Thoracic aorta (tissue), 2 donors: ENCODE data around the gene MN1. TPM values are rescaled to one million over a fixed set of nuclear protein-coding genes. Genes with fewer than 3 reads are reported as not detected.
A peak's percentile ranks its signal among the peaks of the same experiment; 100 is the strongest.

Experiments used
- ATAC-seq: fragments of 150-250 bp; one replicate; pipeline ENCODE4 v1.8.0; 2017; ENCODE audit warnings: low read depth; ENCODE audit not compliant: insufficient number of reproducible peaks, low FRiP score
- DNase-seq: peaks from one replicate; pipeline ENCODE4 v3.0.0-alpha.2; 2020; ENCODE audit warnings: low spot score
- H3K27ac ChIP-seq, 2 donors: fragments of 200-600 bp; sonication (generic); 1 replicate in 1 of 2; 2 replicates in 1 of 2; pipeline ENCODE4 v1.5.1; 2016; ENCODE audit warnings: mild to moderate bottlenecking in 2 of 2, moderate library complexity in 2 of 2
- H3K27me3 ChIP-seq: fragments of 200-600 bp; sonication (generic); replicated peaks from 2 replicates; pipeline ENCODE4 v1.6.0; 2016; ENCODE audit warnings: mild to moderate bottlenecking; ENCODE audit not compliant: insufficient read depth
- H3K36me3 ChIP-seq: fragments of 200-600 bp; sonication (generic); one replicate; pipeline ENCODE4 v1.5.1; 2016
- H3K4me1 ChIP-seq, 2 donors: fragments of 200-600 bp; sonication (generic); 1 replicate in 1 of 2; 2 replicates in 1 of 2; pipeline versions ENCODE4 v1.5.1 to v1.6.0; 2016; ENCODE audit warnings: low read depth in 2 of 2, mild to moderate bottlenecking in 1 of 2; ENCODE audit not compliant: control insufficient read depth in 1 of 2
- H3K4me3 ChIP-seq: fragments of 200-600 bp; sonication (generic); 2 replicates; pipeline ENCODE4 v1.5.1; 2016; ENCODE audit warnings: mild to moderate bottlenecking
- H3K9me3 ChIP-seq: fragments of 200-600 bp; sonication (generic); 2 replicates; pipeline ENCODE4 v1.5.1; 2016
- CTCF ChIP-seq: fragments of 200-600 bp; sonication (generic); IDR thresholded peaks from one replicate; pipeline ENCODE4 v1.5.1; 2019; ENCODE audit warnings: antibody characterized with exemption
- total RNA-seq, 2 donors: library from RNA; depleted of rRNA; stranded (reverse); fragments of >200 nt; gene quantifications; one replicate each; pipeline versions ENCODE4 v1.1.0 to v1.2.3, GENCODE V29; 2016

Gene MN1
- total RNA-seq, 2 donors from 2014 or later: 30.1 to 39.8 TPM

- Histone ChIP-seq H3K27ac (no peak overlapping the region), H3K4me1 (peaks cover 0 to 39% of the 10 kb centered on the region in 2 donors), H3K36me3 (no peaks in the 10 kb centered on the region), H3K27me3 (no peaks in the 10 kb centered on the region), H3K4me3 (no peak overlapping the region), H3K9me3 (no peaks in the 10 kb centered on the region)
- TF ChIP-seq CTCF: no peak
- no peak for DNase-seq
- no peak for ATAC-seq
These were observed 77.8 kb downstream of the MN1 start for GRCh38 chr22:27723708-27724107.

- Histone ChIP-seq H3K9me3 (no peaks in the 10 kb centered on the region), H3K27me3 (no peaks in the 10 kb centered on the region), H3K27ac (no peak overlapping the region), H3K4me1 (peaks cover 0 to 44% of the 10 kb centered on the region in 2 donors), H3K4me3 (no peak overlapping the region), H3K36me3 (no peaks in the 10 kb centered on the region)
- no peak for DNase-seq
- TF ChIP-seq CTCF: peak; percentile 18
- no peak for ATAC-seq
These were observed 78.4 kb downstream of the MN1 start for GRCh38 chr22:27723158-27723557.

GRCh38 chr22:27720860-27721259 lies 80.7 kb downstream of the MN1 start:
- Histone ChIP-seq H3K36me3 (no peaks in the 10 kb centered on the region), H3K27me3 (no peaks in the 10 kb centered on the region), H3K27ac (no peak overlapping the region), H3K4me1 (peaks cover 0 to 42% of the 10 kb centered on the region in 2 donors), H3K4me3 (no peak overlapping the region), H3K9me3 (no peaks in the 10 kb centered on the region)
- TF ChIP-seq CTCF: no peak
- ATAC-seq: no peak
- no peak for DNase-seq

- no peaks in the 10 kb centered on the region for H3K36me3 ChIP-seq
- DNase-seq (no peak), ATAC-seq (no peak)
- no peak overlapping the region for H3K4me3 ChIP-seq
- H3K27ac ChIP-seq: no peak overlapping the region
- H3K27me3 ChIP-seq: no peaks in the 10 kb centered on the region
- H3K4me1 ChIP-seq: peaks cover 0 to 37% of the 10 kb centered on the region in 2 donors
- TF ChIP-seq CTCF: no peak
- H3K9me3 ChIP-seq: no peaks in the 10 kb centered on the region
These were observed 81.9 kb downstream of the MN1 start for GRCh38 chr22:27719535-27720227.

GRCh38 chr22:27719036-27719347 lies 82.6 kb downstream of the MN1 start:
- Histone ChIP-seq H3K4me1 (peaks cover 0 to 30% of the 10 kb centered on the region in 2 donors), H3K4me3 (no peak overlapping the region), H3K36me3 (no peaks in the 10 kb centered on the region), H3K9me3 (no peaks in the 10 kb centered on the region), H3K27me3 (no peaks in the 10 kb centered on the region), H3K27ac (no peak overlapping the region)
- ATAC-seq (no peak), DNase-seq (no peak)
- TF ChIP-seq CTCF: no peak
